ENCODE data around the gene RPL7A.
"Not testable (repeated sequence)": the region's sequence is repeated elsewhere in the genome, so short reads cannot be mapped to it uniquely, and the experiment has no call there.

RPL7A gene

DNA sequence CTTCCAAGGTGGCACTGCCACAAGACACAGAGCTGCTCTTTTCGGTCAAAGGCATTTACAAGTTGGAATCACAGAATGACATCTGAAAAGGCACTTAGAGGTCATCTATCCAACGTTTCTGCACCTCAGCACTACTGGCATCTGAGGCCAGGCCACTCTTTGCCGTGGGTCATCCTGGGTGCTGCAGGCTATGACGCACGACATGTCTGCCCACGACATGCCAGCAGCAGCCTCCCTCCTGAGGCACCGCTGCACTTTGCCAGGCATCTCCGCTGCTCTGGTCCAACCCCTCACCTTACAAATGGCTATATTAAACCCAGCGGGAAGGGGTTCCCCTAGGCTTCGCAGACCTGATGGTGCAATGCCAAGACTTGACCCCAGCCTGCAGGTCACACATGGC is 19.8 kb downstream of the RPL7A start:
- DNase-seq (ENCODE audit: extremely low read depth in 1 of 2, low read depth in 1 of 2): no peak

DNA sequence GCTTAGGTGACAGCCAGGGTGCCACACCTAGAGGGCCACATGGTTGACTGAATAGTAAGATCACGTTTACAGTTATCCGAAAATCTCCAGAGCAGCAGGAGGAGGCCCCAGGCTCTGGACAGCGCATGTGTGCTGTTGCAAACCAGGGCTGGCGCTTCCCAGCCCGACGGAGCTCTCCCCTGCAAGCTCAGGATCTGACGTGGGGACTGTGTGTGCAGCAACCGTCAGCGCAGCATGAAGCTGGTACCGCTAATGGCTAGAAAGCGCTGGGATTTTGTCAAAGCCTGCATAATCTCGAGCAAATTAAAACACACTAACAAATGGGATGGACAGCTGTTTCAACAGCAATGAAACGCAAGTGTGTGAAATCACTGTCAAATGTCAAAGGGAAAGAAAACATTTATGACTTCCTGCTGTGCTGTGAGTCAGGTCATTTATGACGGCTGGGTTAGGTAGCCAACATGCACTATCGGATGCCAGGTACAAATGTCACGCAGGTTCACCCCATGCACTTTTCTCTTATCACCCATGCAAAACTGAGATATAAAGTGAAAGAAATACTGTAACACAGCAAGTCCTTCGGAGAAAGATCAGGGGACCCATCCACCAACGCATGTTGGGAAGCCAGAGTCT is 20.3 kb downstream of the RPL7A start:
- no peak for DNase-seq (ENCODE audit: extremely low read depth in 1 of 2, low read depth in 1 of 2)

GRCh38 chr9:133369422-133369821 is 21.4 kb downstream of the RPL7A start:
- DNase-seq (ENCODE audit: extremely low read depth in 1 of 2, low read depth in 1 of 2): no peak

- no peak for DNase-seq (ENCODE audit: extremely low read depth in 1 of 2, low read depth in 1 of 2)
These were observed 21.9 kb downstream of the RPL7A start for GRCh38 chr9:133369933-133370332.

DNA sequence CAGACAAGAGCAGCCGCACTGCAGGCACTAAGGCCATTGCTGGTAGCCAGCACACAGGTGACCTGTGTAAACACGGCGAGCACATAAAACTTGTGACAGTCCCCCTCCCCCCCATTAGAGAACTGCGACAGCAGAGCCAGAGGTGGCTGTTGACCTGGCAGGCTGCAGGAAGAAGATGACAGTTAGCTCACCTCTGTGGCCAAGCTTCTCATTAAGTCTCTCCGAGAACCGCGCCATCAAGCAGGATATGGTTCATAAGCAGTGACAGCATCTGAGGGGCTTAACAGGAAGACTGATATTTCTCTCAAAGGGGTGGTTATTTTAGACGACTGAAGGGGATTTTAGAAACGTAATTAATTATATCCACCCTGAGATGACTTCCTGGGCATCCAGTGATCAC is 22.7 kb downstream of the RPL7A start:
- DNase-seq (ENCODE audit: extremely low read depth in 1 of 2, low read depth in 1 of 2): no peak

- peak in 1 of 2 donors; percentile 51 for DNase-seq (ENCODE audit: extremely low read depth in 1 of 2, low read depth in 1 of 2)
These were observed 23.3 kb downstream of the RPL7A start for GRCh38 chr9:133371261-133371711.

GRCh38 chr9:133372144-133372543 is 24.1 kb downstream of the RPL7A start:
- no peak for DNase-seq (ENCODE audit: extremely low read depth in 1 of 2, low read depth in 1 of 2)

DNA sequence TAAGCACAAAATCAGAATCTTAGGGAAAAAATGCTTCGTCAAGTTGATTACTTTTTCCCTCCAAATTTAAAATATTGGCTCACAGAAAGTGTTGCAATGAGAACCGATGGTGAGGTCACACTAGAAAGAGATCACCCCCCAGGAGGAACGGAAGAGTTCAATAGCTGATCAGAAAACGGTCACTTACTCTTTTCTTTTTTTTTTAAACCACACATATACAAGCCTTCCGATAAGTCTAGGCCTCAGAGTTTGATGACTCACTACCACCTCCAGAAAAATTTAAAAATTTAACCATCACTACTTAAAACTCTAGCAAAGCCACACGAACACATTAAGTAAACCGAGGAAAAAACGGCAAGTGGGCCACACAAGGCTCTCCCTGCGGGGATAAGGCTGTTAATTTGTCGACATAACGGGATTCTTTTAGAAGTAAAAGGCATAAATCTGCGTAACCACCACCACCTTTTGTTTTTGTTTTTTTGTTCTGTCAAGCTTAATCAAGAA is 26.6 kb downstream of the RPL7A start:
- DNase-seq (ENCODE audit: extremely low read depth in 1 of 2, low read depth in 1 of 2): no peak

- DNase-seq (ENCODE audit: extremely low read depth in 1 of 2, low read depth in 1 of 2): no peak
These were observed 27.2 kb downstream of the RPL7A start for GRCh38 chr9:133375116-133375723.

GRCh38 chr9:133375724-133376654 is 28.0 kb downstream of the RPL7A start, which contains the start of the genes STKLD1 and SURF4:
Gene STKLD1 (plus strand): TSS chr9:133376366. CDS start chr9:133376474, 108 bp downstream.
Gene SURF4 (minus strand): TSS chr9:133376060. CDS start chr9:133375969, 91 bp downstream.
- DNase-seq (ENCODE audit: extremely low read depth in 1 of 2, low read depth in 1 of 2): peak; percentile 76 to 92

DNA sequence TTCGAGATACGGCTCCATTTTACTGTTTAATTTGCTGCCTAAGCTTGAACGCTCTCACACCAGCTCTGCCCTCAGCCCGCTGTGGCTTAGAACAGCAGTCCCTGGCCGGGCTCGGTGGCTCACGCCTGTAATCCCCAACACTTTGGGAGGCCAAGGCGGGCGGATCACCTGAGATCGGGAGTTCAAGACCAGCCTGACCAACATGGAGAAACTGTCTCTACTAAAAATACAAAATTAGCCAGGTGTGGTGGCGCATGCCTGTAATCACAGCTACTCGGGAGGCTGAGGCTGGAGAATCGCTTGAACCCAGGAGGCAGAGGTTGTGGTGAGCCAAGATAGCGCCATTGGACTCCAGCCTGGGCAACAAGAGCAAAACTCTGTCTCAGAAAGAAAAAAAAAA is 29.3 kb downstream of the RPL7A start:
- not testable (repeated sequence) for DNase-seq (ENCODE audit: extremely low read depth in 1 of 2, low read depth in 1 of 2)

DNA sequence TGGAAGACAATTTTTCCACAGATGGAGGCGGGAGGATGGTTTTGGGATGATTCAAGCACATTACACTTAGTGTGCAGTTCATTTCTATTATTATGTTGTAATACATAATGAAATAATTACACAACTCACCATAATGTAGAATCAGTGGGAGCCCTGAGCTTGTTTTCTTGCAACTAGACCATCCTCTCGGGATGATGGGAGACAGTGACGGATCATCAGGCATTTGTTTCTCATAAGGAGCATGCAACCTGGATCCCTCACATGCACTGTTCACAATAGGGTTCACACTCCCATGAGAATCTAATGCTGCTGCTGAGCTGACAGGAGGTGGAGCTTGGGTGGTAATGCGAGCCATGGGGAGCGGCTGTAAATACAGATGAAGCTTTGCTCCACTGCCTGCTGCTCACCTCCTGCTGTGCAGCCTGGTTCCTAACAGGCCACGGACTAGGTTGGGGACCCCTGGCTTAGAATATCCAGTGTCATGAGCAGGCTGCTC is 29.8 kb downstream of the RPL7A start:
- no peak for DNase-seq (ENCODE audit: extremely low read depth in 1 of 2, low read depth in 1 of 2)

DNA sequence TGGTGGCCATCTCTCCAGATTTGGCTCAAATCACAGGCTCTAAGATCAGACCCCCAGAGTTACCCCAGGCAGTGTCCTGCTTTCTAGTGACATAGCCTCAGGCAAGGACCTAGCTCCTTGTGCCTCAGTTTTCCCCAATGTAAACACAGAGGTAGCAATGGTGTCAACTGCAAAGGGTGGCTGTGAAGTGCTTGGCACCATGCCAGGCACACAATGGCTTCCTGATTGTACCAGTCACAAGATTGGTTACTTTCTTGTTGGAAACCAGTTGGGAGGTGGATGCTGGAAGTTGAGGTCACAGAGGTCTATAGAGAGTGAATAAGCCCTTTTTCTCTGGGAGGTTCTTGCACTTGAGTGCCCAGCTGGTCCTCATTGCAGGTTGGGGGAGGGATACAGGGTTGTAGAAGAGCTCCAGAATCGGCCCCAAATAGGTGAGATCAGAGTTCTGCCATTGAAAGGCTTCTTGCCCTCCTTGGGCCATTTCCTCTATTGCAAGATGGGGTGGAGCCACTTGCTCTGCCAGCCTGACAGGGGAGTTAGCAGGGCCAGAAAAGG is 30.5 kb downstream of the RPL7A start:
- no peak for DNase-seq (ENCODE audit: extremely low read depth in 1 of 2, low read depth in 1 of 2)

DNA sequence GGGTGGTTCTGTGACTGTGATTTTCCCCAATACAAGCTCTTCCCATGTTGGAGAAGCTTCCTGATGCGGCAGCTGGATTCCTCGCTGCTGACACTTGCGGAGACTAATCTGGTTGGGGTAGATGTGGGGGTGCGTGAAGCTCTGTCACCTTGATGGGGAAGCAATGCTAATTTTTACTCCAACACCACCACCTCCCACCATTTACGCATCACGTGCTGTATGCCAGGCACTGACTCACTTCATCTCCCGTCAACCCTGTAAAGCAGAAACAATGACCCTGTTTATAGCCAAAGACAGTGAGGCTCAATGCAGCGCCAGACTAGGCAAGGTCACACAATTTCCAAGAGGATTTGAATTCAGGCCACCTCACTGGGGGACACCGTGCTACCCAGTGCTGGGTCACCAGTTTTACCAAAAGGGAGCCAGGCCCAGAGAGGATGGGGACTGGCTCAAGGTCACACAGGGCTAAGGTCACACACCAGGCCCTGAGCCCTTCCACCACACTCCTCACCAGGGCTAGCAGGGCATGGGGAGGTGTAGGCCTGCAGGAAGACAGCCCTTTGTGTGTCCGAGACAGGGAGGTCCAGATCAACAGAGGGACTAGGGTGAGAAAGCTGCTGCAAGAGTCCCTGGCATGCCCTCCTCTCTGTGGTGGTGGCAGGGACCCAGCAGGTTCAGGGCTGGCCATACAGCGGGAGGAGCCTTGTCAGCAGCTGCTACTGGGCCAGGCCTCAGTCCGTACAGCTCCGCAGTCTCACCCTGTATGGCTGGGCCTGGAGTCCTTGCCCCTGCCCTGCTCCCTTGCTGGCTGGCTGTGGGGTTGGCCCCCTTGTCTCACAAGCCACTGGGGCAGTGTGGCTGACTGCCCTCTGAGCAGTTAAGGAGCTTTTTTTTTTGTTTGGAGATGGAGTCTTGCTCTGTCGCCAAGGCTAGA is 31.4 kb downstream of the RPL7A start:
- DNase-seq (ENCODE audit: extremely low read depth in 1 of 2, low read depth in 1 of 2): no peak

GRCh38 chr9:133380734-133381133 is 32.7 kb downstream of the RPL7A start:
- no peak for DNase-seq (ENCODE audit: extremely low read depth in 1 of 2, low read depth in 1 of 2)

GRCh38 chr9:133382507-133383141 is 34.6 kb downstream of the RPL7A start:
- no peak for DNase-seq (ENCODE audit: extremely low read depth in 1 of 2, low read depth in 1 of 2)

DNA sequence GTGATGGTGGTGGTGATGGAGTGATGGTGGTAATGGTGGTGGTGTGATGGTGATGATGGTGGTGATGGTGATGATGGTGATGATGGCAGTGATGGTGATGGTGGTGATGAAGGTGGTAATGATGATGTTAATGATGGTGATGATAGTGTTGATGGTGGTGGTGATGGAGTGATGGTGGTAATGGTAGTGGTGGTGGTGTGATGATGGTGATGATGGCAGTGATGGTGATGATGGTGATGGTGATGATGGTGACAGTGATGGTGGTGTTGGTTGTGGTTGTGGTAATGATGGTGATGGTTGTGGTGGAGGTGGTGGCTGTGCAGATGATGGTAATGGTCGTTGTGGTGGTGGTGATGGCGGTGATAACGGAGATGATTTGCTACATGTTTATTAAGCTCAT is 35.4 kb downstream of the RPL7A start:
- DNase-seq (ENCODE audit: extremely low read depth in 1 of 2, low read depth in 1 of 2): no peak

- no peak for DNase-seq (ENCODE audit: extremely low read depth in 1 of 2, low read depth in 1 of 2)
These were observed 36.8 kb downstream of the RPL7A start for GRCh38 chr9:133384736-133385321.

GRCh38 chr9:133385452-133385851 is 37.4 kb downstream of the RPL7A start:
- DNase-seq (ENCODE audit: extremely low read depth in 1 of 2, low read depth in 1 of 2): no peak
